Type B pancreatic cell (in vitro differentiated cells): ENCODE results near the gene OSBPL1A. TPM values are rescaled to one million over a fixed set of nuclear protein-coding genes. Genes with fewer than 3 reads are reported as not detected.
A peak's percentile ranks its signal among the peaks of the same experiment; 100 is the strongest.

ENCODE experiments used
- DNase-seq: peaks from one replicate; pipeline ENCODE4 v3.0.0; 2021; ENCODE audit warnings: mixed read lengths; ENCODE audit not compliant: unreplicated experiment; ENCODE audit errors: extremely low spot score
- H3K27ac Mint-ChIP-seq: 2 replicates; pipeline ENCODE4 v1.8.0; 2021; ENCODE audit warnings: mild to moderate bottlenecking, mixed read lengths
- H3K27me3 Mint-ChIP-seq: 2 replicates; pipeline ENCODE4 v1.8.0; 2021; ENCODE audit warnings: mixed read lengths
- H3K36me3 Mint-ChIP-seq: 2 replicates; pipeline ENCODE4 v1.8.0; 2021; ENCODE audit warnings: mixed read lengths
- H3K4me1 Mint-ChIP-seq: one replicate; pipeline ENCODE4 v1.8.0; 2021; ENCODE audit warnings: mixed read lengths; ENCODE audit not compliant: unreplicated experiment
- H3K4me3 Mint-ChIP-seq: 2 replicates; pipeline ENCODE4 v1.8.0; 2021; ENCODE audit warnings: mild to moderate bottlenecking, mixed read lengths
- H3K9me3 Mint-ChIP-seq: 2 replicates; pipeline ENCODE4 v1.8.0; 2021; ENCODE audit warnings: mixed read lengths
- CTCF ChIP-seq: fragments of 200-600 bp; sonication (generic); conservative IDR thresholded peaks from 2 replicates; pipeline ENCODE4 v1.5.0; 2021; ENCODE audit warnings: antibody characterized with exemption, mild to moderate bottlenecking
- total RNA-seq: library from RNA; stranded (reverse); gene quantifications from 2 replicates; pipeline ENCODE4 v1.2.1, GENCODE V29; 2021; ENCODE audit warnings: low replicate concordance

The OSBPL1A gene
- total RNA-seq, 1 donor from 2014 or later = 42.7 TPM

GRCh38 chr18:24268784-24269550 lies 128.7 kb downstream of the OSBPL1A start:
- TF ChIP-seq CTCF = no peak
- H3K36me3 Mint-ChIP-seq = peaks cover 20% of the 10 kb centered on the region
- peak overlapping the region; percentile 16 for H3K27ac Mint-ChIP-seq
- no peak for DNase-seq
- H3K4me1 Mint-ChIP-seq = peaks cover 17% of the 10 kb centered on the region
- peaks cover 6% of the 10 kb centered on the region for H3K9me3 Mint-ChIP-seq
- no peaks in the 10 kb centered on the region for H3K27me3 Mint-ChIP-seq
- no peak overlapping the region for H3K4me3 Mint-ChIP-seq

DNA sequence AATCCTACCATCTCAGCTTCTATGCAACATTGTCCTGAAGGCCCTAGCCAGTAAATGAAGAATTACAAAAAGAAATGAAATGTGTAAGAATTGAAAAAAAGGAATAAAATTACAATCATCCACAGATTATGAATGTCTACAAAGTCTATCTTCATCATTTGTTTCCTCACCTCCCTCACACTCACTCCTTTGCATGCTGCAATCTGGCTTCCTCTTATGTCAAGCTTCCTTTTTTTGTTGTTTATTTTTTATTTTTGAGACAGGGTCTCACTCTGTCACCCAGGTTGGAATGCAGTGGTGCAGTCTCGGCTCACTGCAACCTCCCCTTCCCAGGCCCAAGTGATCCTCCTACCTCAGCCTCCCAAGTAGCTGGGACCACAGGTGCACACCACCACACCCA lies 129.7 kb downstream of the OSBPL1A start:
- Mint-ChIP-seq H3K4me3 (no peak overlapping the region), H3K9me3 (peaks cover 6% of the 10 kb centered on the region)

DNA sequence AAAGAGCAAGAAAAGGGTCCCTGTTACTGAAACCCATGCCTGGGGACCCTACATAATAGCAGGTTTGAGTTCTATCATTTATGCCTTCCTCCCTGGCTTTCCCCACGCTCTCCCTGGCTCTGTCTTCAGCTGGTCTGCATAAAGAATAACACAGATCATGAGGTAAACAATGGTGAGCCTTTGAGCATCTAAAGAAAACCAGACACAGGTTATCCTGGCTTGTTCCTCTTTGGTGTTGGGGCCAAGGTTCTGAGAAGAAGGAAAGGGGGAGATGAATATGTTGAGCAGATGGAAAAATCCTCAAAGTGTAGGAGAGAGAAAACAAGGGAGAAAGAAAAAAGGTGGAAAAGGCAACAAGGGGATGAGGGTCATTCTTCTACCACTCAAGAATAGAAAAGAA lies 131.5 kb downstream of the OSBPL1A start:
- H3K27me3 Mint-ChIP-seq = no peaks in the 10 kb centered on the region
- no peak for DNase-seq
- no peak overlapping the region for H3K27ac Mint-ChIP-seq
- H3K9me3 Mint-ChIP-seq = peaks cover 6% of the 10 kb centered on the region
- H3K4me3 Mint-ChIP-seq = no peak overlapping the region
- peaks cover 9% of the 10 kb centered on the region for H3K4me1 Mint-ChIP-seq
- TF ChIP-seq CTCF = no peak
- peaks cover 17% of the 10 kb centered on the region for H3K36me3 Mint-ChIP-seq

More for the DNA sequence above, 129.7 kb downstream of the OSBPL1A start:
- Mint-ChIP-seq H3K27me3 (no peaks in the 10 kb centered on the region), H3K27ac (no peak overlapping the region), H3K36me3 (peaks cover 17% of the 10 kb centered on the region), H3K4me1 (peaks cover 13% of the 10 kb centered on the region)
- TF ChIP-seq CTCF = no peak
- DNase-seq = no peak

DNA sequence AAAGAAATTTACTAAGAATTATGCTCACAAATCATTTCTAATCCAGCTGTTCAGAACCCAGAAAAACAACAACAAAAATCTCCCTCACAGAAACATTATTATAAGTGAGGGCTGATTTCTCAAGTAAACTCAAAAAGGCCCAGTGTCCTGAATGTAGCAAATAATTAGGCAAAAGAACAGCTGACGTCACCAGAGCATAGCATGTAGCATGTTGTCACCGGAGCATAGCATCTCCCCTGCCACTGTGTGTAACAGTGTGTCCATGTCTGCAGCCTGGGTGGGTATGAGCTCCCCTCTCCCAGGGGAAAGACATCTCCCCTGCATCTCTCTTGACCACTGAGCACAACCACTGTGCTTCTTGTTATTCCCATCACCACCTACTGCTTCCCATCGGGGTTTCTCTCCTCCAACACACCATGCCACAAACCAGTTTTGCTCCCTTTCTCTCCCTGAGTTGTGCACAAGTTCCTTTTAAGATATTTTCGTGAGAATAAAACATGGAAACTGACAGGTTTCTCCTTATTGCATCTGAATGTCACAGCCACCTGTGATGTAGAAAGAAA lies 132.0 kb downstream of the OSBPL1A start:
- no peak overlapping the region for H3K27ac Mint-ChIP-seq
- no peak overlapping the region for H3K4me3 Mint-ChIP-seq
- H3K4me1 Mint-ChIP-seq = peaks cover 4% of the 10 kb centered on the region
- DNase-seq = no peak
- peaks cover 17% of the 10 kb centered on the region for H3K36me3 Mint-ChIP-seq
- TF ChIP-seq CTCF = no peak
- H3K9me3 Mint-ChIP-seq = peaks cover 6% of the 10 kb centered on the region
- H3K27me3 Mint-ChIP-seq = no peaks in the 10 kb centered on the region

GRCh38 chr18:24263050-24263449 lies 134.6 kb downstream of the OSBPL1A start:
- no peak overlapping the region for H3K4me3 Mint-ChIP-seq
- no peak overlapping the region for H3K27ac Mint-ChIP-seq
- H3K36me3 Mint-ChIP-seq = peaks cover 15% of the 10 kb centered on the region
- no peaks in the 10 kb centered on the region for H3K27me3 Mint-ChIP-seq
- H3K9me3 Mint-ChIP-seq = peaks cover 4% of the 10 kb centered on the region
- no peak for TF ChIP-seq CTCF
- DNase-seq = no peak
- no peaks in the 10 kb centered on the region for H3K4me1 Mint-ChIP-seq
